Epithelial cell of esophagus (primary cell): ENCODE measurements around the gene ACVR1B.

Experiments
- DNase-seq: peaks from one replicate; pipeline ENCODE4 v3.0.0; 2010; ENCODE audit warnings: low read depth
- H3K4me3 ChIP-seq: 2 replicates; pipeline ENCODE4 v1.5.1; 2011; ENCODE audit warnings: mild to moderate bottlenecking, low read length, control low read depth
- TF ChIP-seq, protein P1 (sequence below): IDR thresholded peaks from 2 replicates; pipeline ENCODE4 v1.5.1; 2011; ENCODE audit warnings: low read depth, mild to moderate bottlenecking, low read length, control low read depth, inconsistent platforms; ENCODE audit not compliant: insufficient read depth; ENCODE audit errors: missing control alignments

ACVR1B gene

DNA sequence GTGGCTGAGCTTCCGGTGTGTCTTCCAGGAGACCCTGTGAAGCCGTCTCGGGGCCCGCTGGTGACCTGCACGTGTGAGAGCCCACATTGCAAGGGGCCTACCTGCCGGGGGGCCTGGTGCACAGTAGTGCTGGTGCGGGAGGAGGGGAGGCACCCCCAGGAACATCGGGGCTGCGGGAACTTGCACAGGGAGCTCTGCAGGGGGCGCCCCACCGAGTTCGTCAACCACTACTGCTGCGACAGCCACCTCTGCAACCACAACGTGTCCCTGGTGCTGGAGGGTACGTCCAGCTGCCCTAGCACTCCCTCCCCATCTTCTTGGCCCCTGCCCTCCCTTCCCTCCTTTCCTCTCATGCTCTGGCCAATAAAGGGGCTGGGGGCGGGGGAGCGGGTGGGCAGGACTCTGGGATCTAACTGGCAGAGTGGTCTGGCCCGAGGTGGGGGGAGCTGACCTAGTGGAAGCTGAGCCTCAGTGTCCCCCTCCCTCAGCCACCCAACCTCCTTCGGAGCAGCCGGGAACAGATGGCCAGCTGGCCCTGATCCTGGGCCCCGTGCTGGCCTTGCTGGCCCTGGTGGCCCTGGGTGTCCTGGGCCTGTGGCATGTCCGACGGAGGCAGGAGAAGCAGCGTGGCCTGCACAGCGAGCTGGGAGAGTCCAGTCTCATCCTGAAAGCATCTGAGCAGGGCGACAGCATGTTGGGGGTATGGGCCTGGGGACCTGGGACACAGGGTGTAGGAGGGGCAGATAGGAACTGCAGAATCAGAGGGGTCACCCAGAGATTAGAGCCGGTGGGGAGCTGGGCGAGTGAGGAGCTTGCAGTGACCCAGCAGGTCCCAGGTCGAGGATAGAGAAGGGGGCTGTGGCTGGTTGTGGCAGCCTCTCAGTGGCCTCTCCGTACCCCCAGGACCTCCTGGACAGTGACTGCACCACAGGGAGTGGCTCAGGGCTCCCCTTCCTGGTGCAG, 38.1 kb upstream of the ACVR1B start:
- H3K4me3 ChIP-seq = no peak overlapping the region
- TF ChIP-seq, protein P1, sequence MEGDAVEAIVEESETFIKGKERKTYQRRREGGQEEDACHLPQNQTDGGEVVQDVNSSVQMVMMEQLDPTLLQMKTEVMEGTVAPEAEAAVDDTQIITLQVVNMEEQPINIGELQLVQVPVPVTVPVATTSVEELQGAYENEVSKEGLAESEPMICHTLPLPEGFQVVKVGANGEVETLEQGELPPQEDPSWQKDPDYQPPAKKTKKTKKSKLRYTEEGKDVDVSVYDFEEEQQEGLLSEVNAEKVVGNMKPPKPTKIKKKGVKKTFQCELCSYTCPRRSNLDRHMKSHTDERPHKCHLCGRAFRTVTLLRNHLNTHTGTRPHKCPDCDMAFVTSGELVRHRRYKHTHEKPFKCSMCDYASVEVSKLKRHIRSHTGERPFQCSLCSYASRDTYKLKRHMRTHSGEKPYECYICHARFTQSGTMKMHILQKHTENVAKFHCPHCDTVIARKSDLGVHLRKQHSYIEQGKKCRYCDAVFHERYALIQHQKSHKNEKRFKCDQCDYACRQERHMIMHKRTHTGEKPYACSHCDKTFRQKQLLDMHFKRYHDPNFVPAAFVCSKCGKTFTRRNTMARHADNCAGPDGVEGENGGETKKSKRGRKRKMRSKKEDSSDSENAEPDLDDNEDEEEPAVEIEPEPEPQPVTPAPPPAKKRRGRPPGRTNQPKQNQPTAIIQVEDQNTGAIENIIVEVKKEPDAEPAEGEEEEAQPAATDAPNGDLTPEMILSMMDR = no peak
- DNase-seq = no peak

DNA sequence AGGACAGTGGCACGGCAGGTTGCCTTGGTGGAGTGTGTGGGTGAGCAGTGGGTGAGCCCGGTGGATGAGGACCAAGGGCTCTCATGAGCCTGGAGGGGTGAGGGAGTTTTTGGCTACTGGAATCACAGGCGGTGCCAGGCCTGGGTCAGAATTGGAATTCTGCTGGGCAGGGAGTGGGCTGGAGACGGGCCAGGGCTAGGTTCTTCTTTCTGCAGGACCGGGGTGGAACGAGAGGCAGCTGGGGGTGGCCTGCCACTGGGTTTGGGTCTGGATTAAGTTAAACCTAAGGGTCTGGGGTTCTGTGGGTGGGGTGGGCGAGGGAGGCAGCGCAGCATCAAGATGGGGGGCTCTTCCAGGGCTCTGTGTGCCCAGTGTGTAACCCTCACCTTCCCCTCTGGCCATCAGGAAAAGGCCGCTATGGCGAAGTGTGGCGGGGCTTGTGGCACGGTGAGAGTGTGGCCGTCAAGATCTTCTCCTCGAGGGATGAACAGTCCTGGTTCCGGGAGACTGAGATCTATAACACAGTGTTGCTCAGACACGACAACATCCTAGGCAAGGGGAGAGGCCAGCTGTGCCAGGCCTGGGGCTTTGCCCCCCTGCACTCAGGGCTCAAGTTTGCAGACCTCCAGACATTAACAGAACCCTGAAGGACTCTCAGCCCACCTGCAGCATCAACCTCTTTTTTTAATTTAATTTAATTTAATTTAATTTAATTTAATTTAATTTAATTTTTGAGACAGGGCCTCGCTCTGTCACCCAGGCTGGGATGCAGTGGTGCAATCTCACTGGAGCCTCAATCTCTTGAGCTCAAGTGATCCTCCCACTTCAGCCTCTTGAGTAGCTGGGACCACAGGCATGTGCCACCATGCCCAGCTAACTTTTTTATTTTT, 37.2 kb upstream of the ACVR1B start:
- H3K4me3 ChIP-seq = no peak overlapping the region
- TF ChIP-seq, protein P1 = no peak
- DNase-seq = no peak

DNA sequence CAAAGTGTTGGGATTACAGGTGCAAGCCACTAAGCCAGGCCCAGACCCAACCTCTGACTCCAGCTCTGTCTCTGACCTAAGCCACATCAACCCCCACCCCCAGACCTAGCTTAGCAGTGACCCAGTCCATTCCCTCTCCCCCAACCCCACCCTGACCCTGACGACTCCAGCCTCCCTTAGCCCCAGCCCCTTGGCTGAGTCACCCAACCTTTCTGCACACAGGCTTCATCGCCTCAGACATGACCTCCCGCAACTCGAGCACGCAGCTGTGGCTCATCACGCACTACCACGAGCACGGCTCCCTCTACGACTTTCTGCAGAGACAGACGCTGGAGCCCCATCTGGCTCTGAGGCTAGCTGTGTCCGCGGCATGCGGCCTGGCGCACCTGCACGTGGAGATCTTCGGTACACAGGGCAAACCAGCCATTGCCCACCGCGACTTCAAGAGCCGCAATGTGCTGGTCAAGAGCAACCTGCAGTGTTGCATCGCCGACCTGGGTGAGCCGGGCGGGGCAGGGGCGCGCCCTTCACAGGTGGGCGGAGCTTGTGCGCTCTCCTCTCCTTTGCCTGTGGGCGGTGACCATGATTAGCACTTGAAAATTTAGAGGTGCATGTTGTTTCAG, 36.4 kb upstream of the ACVR1B start:
- DNase-seq = no peak
- TF ChIP-seq, protein P1 = no peak

DNA sequence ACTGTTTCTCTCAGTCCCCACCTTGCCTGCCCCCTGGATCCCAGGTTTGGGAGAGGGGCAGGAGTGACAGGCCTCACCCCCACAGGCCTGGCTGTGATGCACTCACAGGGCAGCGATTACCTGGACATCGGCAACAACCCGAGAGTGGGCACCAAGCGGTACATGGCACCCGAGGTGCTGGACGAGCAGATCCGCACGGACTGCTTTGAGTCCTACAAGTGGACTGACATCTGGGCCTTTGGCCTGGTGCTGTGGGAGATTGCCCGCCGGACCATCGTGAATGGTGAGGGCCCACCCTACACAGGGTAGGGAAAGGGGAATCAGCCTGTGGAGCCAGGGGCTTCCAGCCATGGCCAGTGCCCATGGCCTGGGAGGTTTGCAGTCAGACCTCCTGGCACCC, 35.5 kb upstream of the ACVR1B start:
- TF ChIP-seq, protein P1 = no peak
- DNase-seq = no peak
- no peak overlapping the region for H3K4me3 ChIP-seq

More for the DNA sequence above, 36.4 kb upstream of the ACVR1B start:
- no peak overlapping the region for H3K4me3 ChIP-seq

DNA sequence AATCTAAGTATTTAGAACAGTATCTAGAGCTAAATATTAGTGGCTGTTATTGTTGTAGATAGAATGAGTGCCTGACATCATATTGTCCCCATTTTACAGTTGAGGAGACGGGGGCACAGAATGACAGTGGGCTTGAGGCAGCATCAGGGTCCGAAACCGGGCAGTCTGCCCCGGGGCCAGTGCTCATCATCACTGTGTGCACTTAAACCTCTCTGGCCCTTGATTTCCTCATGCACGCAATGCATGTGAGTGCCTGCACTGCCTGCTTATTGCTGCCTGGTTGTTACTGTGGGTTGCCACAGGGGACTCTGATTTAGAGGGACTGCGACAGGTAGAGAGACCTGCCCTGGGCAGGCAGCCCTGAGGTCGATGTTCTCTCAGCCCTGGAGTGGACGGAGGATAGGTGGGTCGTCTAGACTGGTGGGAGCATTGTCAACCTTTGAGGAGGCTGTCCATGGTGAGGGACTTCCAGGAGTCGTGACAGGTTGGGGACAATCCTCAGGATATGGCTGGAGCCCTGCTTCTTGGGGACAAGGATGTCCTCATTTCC, 34.4 kb upstream of the ACVR1B start:
- TF ChIP-seq, protein P1 = no peak
- H3K4me3 ChIP-seq = no peak overlapping the region
- no peak for DNase-seq

DNA sequence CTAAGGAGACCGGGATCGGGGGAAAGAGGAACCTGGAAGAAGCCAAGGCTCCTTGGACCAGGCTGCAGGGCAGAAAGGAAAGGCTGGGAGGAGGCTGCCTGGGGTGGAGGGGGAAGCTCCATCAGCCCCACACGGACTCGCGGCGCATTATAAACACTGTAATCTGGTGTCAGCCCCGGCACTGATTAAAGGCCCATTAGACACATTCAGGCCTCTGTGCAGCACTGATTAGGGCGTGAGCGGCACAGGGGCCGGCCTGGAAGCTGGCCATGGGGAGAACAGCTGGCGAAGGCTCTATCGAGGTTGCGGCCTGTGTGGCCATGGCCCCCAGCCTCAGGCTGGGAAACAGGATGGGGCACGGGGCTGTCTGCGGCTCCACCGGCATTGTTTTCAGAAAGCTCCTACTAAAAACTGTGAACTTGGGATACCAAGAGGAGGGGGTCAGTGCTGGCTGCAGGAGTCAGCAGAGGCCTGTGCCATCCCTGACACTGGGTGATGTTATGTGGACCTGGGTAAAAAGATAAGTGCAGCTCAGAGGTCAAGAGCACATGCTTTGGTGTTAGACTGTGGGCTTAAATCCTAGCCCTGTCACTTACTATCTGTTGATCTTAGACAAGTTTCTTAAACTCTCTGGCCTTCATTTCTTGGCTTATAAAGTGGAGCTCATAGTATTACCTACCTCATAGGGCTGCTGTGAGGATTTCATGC, 33.6 kb upstream of the ACVR1B start:
- DNase-seq = no peak
- H3K4me3 ChIP-seq = no peak overlapping the region
- TF ChIP-seq, protein P1 = no peak
